ENCODE measurements around the gene P2RX2.
"Not testable (repeated sequence)": the region's sequence is repeated elsewhere in the genome, so short reads cannot be mapped to it uniquely, and the experiment has no call there.

P2RX2 gene

GRCh38 chr12:132583736-132584135, 34.8 kb upstream of the P2RX2 start:
- DNase-seq: no peak

GRCh38 chr12:132584429-132584828, 34.1 kb upstream of the P2RX2 start:
- DNase-seq: no peak

- no peak for DNase-seq
These were observed 33.4 kb upstream of the P2RX2 start for GRCh38 chr12:132585177-132585576.

GRCh38 chr12:132586929-132587328, 31.6 kb upstream of the P2RX2 start:
- DNase-seq: no peak

GRCh38 chr12:132587781-132588180, 30.8 kb upstream of the P2RX2 start:
- DNase-seq: no peak

GRCh38 chr12:132588319-132588718, 30.3 kb upstream of the P2RX2 start:
- DNase-seq: no peak

GRCh38 chr12:132588821-132589669, 29.5 kb upstream of the P2RX2 start:
- DNase-seq: no peak

- no peak for DNase-seq
These were observed 27.3 kb upstream of the P2RX2 start for GRCh38 chr12:132591107-132591935.

- no peak for DNase-seq
These were observed 26.1 kb upstream of the P2RX2 start for GRCh38 chr12:132592282-132592970.

DNA sequence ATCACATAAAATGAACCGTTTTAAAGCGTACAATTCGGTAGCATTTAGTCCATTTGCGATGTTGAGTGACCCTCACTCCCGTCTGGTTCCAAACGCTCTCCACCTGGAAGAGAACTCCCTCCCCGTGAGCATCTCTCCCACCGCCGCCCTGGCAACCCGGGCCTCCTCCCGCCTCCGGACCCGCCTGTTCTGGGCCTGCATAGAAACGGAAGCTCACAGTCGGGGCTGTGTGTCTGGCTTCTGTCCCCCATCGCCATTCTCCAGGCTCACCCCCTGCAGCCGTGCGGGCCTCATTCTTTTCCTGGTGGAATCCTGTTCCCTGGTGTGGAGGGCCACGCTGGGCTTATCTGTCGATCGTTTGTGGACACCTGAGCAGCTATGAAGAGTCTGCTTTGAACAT, 25.5 kb upstream of the P2RX2 start:
- no peak for DNase-seq

GRCh38 chr12:132593521-132593920, 25.1 kb upstream of the P2RX2 start:
- no peak for DNase-seq

- DNase-seq: no peak
These were observed 24.6 kb upstream of the P2RX2 start for GRCh38 chr12:132593938-132594358.

DNA sequence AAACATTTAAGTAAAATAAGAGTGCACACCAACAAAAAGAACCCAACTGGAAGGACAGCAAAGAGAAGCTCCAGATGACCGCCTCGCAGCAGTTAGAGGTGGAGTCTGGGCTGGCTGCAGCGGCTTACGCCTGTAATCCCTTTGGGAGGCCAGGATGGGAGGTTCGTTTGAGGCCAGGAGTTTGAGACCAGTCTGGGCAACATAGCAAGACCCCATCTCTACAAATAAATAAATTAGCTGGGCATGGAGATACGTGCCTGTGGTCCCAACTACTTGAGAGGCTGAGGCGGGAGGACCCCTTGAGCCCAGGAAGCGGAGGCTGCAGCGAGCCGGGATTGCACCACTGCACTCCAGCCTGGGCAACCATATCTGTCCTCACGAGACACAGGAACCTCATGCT, 23.4 kb upstream of the P2RX2 start:
- DNase-seq: no peak

DNA sequence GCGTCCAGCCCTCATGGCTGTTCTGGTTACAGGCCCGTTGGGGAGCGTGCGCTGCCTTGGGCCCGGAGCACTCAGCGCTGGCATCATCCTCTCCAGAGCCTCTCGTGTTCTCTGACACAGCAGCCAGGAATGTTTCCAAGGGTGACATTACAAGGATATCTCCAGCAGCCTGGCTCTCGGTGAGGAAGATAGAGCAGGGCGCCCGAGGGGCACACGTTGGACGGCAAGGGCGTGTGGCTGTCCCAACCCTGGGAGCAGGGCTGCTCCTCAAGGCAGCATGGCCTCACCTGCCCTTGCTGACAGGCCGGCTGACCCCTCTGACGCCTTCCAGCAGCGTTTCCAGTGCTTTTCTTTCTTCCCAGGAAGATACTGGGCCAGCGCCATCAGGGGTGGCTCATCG, 22.6 kb upstream of the P2RX2 start:
- DNase-seq: no peak

DNA sequence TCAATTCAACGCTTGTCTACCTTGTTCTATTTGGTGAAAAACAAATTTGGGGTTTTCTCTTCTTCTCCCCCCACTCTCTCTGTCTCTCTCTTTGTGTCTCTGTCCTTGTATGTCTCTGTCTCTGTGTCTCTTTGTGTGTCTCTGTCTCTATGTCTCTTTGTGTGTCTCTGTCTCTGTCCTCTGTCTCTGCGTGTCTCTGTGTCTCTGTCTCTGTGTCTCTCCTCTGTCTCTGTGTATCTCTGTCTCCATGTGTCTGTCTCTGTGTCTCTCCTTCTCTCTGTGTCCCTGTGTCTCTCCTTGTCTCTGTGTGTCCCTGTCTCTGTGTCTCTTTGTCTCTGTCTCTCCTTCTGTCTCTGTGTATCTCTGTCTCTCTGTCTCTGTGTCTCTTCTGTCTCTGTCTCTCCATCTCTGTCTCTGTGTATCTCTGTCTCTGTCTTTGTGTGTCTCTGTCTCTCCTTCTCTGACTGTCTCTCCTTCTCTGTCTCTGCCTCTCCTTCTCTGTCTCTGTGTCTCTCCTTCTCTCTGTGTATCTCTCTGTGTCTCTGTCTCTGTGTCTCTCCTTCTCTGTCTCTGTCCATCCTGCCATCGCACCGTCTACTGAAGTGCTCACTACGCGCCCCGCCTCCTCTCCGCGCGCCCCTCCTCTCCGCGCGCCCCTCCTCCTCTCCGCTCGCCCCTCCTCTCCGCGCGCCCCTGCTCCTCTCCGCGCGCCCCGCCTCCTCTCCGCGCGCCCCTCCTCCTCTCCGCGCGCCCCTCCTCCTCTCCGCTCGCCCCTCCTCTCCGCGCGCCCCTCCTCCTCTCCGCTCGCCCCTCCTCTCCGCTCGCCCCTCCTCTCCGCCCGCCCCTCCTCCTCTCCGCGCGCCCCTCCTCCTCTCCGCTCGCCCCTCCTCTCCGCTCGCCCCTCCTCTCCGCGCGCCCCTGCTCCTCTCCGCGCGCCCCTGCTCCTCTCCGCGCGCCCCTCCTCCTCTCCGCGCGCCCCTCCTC, 21.0 kb upstream of the P2RX2 start:
- DNase-seq: peak; percentile 19

GRCh38 chr12:132599502-132599901, 19.1 kb upstream of the P2RX2 start:
- not testable (repeated sequence) for DNase-seq

- peak; percentile 23 for DNase-seq
These were observed 18.2 kb upstream of the P2RX2 start for GRCh38 chr12:132600048-132601032.

GRCh38 chr12:132601171-132601883, 17.2 kb upstream of the P2RX2 start:
- DNase-seq: no peak

DNA sequence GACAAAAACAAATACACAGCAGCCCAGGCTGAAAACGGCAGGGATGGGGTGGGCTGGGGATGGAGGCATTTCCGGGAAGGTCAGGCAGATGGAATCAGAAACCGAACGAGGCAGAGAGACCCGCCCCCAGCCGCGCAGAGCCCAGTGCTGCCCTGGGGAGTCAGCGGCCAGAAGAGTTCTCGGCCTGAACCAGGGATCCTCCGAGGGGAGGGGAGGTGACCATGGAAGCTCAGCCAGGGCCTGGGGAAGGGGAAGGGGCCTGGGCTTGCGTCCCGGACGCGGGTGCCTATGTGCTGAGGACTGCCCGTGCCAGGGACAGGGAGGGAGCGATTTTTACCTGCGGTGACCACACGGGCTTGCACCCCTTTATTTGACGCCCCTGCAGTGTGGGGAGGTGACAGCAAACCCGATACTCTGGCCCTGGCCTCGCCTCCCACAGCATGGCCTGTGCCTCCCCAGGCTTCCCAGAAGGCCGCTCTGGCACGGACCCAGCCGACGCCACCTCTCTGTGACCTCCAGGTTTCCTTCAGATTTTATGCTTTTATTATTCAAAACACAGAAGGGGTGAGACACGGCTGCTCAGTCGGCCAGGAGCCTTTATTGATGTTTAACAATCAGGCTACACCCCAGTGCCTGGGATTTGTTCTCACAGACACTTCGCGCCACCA, 15.9 kb upstream of the P2RX2 start:
- DNase-seq: no peak
